Epithelial cell of prostate (primary cell): ENCODE data around the gene PARP15.
"Not testable (repeated sequence)": the region's sequence is repeated elsewhere in the genome, so short reads cannot be mapped to it uniquely, and the experiment has no call there.

Experiments used
- DNase-seq: peaks from one replicate; pipeline ENCODE4 v3.0.0-alpha.2; 2011; ENCODE audit warnings: low read depth, low spot score
- H3K27ac ChIP-seq: fragments of 450-650 bp; 2 replicates; pipeline ENCODE4 v1.5.1; 2017; ENCODE audit warnings: mild to moderate bottlenecking

PARP15 gene

DNA sequence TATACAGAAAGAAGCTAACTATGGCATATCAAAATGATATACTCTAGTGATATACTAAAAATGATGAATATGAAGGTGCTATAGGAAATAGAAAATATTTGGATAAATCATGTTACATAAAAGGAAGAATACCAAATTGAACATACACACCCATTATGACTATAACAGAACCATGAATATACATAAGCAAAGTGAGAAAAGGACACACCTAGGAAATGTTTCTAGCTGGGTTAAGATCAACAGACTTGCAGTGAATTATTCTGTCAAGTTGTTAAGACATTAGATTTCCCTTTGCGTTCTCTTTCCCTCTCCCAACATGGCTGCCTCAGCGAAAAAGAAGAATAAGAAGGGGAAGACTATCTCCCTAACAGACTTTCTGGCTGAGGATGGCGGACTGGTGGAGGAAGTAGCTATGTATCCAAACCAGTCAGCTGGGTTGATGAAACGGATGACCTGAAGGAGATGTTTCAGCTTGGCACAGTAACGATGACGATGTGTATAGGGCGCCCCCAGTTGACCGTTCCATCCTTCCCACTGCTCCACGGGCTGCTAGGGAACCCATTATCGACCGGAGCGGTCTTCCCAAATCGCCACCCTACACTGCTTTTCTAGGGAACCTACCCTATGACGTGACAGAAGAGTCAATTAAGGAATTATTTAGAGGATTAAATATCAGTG, 83.0 kb downstream of the PARP15 start:
- no peak for DNase-seq

DNA sequence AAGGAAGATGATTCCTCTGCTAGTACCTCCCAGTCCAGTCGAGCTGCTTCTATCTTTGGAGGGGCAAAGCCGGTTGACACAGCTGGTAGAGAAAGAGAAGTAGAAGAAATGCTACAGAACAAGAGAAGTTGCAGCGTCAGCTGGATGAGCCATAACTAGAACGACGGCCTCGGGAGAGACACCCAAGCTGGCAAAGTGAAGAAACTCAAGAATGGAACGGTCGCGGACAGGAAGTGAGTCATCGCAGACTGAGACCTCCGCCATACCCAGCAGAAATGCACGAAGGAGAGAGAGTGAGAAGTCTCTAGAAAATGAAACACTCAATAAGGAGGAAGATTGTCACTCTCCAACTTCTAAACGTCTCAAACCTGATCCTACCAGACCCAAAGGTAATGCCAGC, 84.2 kb downstream of the PARP15 start:
- no peak for DNase-seq
- no peak overlapping the region for H3K27ac ChIP-seq

More for the DNA sequence above, 83.0 kb downstream of the PARP15 start:
- H3K27ac ChIP-seq, result no peak overlapping the region

DNA sequence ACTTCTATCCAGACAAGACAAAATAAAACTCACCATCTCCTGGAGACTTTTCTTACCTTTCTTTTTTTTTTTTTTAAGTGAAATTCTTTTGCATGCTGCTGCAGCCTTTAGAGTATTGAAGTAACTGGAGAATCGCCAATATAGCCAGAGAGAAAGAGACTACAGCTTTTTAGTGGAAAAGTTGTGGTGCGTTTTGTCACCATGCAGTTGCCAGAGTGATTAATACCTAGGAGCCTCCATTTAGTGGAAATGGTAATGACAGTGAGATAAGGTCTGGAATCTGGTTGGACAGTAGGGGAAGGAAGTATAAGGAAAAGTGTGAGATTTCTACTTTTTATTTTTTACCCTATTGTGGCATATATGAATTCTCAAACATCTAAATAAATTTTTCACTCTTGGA, 85.1 kb downstream of the PARP15 start:
- no peak for DNase-seq
- H3K27ac ChIP-seq, result no peak overlapping the region

DNA sequence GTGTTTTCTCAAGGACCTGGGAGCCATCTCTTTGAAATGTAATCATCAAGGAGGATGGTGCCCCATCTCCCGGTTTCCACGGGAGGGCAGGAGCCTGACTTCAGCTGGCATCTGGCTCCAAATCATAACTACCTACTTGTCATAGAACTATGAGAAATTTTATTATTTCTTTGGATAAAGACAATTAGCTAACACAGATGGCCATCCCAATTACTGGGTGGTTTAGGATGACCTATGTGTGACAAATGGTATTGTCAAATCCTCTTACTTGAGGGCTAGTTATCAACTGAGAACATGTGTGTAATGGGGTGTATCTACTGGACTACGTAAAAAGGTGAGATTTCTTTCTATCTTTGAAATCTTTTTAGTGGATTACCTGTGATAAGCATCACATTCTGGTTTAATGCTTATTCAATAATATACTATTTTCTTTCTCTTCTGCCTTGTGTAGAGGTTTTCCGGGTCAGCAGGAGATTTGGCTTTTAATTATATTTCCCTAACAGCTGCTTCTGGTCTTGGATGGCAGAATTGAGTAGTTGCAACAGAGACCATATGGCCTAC, 87.9 kb downstream of the PARP15 start:
- no peak overlapping the region for H3K27ac ChIP-seq
- DNase-seq, result no peak

DNA sequence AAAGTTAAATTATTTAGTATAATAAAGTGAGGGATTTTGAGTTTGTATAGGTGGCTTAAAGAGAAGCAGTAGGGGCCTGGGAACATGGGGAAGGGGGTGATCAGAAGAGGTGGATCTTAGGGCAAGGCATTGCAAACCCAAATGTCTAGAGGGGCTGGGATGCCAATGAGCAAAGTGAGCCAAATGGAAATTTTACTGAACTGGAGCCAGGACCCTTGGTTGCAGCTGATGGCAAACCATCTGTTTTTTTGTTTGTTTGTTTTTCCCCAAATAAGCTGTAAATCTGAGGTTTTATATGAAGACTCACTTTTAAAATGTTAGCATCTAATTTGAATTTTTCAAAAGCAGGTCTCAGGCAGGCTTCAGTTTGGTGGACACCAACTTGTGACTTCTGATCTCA, 88.4 kb downstream of the PARP15 start:
- DNase-seq, result no peak
- H3K27ac ChIP-seq, result no peak overlapping the region

DNA sequence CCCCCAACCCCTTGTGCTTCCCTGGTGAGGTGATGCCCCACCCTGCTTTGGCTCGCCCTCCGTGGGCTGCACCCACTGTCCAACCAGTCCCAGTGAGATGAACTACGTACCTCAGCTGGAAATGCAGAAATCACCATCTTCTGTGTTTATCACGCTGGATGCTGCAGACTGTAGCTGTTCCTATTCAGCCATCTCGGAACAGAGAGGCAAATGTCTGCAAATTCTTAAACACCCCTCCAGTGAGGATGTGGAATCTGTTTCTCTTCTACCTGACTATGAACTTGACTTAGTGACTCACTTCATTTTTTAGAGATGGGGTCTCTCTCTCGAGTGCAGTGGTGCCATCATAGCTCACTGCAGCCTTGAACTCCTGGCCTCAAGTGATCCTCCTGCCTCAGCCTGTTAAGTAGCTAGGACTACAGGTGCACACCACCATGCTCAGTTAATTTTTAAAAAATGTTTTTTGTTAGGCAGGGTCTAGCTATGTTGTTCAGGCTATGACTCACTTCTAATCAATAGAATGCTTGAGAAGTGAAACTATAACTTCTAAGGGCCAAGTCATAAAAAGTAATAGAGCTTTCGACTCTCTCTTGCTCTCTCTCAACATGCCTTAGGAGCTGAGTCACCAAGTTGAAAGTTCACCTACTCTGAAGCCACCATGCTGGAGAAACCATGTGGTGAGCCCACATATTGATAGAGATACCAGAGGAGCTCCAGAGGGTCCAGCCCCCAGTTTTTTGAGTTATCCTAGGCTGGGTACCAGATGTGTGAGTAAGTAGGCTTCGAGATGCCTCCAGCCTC, 91.7 kb downstream of the PARP15 start:
- DNase-seq, result no peak
- no peak overlapping the region for H3K27ac ChIP-seq

DNA sequence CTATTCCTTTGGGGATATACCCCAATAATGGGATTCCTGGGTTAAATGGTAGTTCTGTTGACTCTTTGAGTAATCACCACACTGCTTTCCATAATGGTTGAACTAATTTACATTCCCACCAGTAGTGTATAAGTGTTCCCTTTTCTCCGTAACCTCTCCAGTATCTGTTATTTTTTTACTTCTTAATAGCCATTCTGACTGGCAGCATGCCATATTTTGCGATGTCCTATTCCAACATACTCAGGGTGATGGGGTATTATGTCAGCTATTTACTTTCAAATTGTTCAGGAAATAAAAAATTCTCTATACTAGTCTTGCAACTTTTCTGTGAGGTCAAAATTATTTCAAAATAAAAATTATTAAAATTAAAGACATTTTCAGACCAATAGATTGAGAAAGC, 94.1 kb downstream of the PARP15 start:
- H3K27ac ChIP-seq, result no peak overlapping the region
- DNase-seq, result no peak

DNA sequence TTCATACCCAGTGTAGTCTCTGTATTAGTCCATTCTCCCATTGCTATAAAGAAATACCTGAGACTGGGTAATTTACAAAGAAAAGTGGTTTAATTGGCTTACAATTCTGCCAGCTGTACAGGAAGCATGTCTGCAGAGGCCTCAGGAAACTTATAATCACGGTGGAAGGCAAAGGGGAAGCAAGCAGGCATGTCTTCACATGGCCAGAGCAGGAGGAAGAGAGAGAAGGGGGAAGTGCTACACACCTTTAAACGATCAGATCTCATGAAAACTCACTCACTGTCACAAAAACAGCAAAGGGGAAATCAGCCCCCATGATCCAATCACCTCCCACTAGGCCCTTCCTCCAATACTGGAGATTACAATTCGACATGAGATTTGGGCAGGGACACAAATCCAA, 96.9 kb downstream of the PARP15 start:
- no peak for DNase-seq
- no peak overlapping the region for H3K27ac ChIP-seq

DNA sequence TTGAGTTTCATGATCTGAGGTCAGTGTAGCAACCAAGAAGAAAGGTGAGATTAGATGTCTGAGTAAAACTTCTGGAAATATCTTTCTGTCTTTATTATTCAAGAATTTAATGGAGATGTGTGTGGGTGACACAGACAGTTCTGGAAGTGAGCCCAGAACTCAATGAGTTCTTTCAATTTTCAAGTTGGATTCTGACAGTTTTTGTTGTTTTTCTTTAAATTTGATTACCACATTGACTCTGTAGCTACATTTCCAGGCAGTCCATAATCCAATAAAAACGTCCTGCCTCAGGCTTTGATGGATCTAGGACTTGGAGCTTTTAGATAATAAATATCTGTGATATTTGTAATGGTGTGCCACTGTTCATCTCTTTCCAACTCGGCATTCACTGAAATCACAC, 99.3 kb downstream of the PARP15 start:
- H3K27ac ChIP-seq, result no peak overlapping the region
- DNase-seq, result no peak

DNA sequence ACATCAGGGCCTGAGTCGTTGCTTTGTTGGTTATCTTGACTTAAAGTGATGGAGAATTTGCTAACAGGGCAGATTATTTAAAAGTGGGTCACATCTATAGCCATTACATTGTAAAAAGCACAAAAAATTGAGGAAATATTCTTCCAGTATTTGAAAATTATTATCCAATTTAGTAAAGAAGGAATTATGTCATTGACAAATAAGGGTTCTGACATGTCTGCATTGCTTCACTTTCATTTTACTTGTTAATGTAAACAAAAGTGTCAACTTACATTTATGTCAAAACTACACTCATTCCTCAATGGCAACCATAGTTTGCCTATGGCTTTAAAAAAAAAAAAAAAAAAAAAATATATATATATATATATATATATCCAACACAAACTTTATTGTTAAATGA, 99.8 kb downstream of the PARP15 start:
- no peak overlapping the region for H3K27ac ChIP-seq
- DNase-seq, result no peak

DNA sequence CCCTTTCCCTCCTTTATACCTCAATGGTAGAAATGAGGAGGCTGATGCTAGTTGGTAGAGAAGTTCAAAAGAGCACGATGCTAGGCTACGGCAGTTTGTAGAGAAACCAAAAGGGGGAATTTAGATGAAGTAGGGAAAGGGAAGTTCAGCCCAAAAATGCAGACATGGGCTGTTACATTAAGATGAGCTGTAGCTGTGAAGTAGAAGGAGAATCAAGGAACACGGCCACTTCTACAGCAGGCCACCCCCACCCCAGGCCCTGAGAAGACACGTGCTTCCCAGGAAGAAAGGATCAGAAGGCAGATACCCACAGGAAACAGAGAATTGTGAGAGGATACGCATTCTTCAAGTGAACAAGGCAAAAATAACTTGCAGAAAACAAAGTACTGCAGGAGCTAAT, 101.1 kb downstream of the PARP15 start:
- no peak overlapping the region for H3K27ac ChIP-seq
- DNase-seq, result no peak

DNA sequence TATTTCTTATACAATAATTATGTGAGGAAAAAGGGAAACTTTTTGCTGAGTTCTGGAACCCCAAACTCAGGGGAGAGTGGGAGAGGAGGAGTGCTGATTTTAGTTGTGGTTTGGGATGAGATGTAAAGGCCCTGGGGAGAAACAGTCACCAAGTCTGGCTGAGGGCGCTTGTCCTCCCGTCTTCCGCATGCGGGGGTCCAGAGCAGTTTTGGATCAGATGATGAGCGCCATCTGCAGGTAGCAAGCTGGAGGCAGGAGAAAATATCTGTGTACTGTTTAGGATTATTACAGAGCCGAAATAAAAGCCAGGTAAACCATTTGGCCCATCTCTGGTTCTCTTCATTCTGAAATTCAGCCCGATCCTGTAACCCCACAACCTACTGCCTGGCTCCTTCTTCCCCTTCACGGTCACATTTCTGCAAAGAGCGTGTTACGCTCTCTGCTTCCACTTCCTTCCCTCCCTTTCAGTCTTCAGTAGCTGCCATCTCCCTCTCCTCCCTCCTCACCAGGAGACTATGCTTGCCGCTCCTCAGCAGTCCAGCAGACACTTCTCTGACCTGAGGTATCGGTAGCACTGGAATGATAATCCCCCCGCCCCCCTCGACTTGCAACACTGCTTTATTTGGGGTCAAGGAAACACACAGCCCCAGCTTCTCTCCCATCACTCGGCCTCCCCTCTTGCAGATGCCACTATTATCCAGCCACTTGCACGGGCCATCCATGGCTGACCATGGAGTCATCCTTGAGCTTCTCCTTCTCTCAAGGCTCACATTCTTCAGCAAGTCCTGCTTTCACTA, 101.8 kb downstream of the PARP15 start:
- H3K27ac ChIP-seq, result peak overlapping the region; percentile 49
- no peak for DNase-seq

DNA sequence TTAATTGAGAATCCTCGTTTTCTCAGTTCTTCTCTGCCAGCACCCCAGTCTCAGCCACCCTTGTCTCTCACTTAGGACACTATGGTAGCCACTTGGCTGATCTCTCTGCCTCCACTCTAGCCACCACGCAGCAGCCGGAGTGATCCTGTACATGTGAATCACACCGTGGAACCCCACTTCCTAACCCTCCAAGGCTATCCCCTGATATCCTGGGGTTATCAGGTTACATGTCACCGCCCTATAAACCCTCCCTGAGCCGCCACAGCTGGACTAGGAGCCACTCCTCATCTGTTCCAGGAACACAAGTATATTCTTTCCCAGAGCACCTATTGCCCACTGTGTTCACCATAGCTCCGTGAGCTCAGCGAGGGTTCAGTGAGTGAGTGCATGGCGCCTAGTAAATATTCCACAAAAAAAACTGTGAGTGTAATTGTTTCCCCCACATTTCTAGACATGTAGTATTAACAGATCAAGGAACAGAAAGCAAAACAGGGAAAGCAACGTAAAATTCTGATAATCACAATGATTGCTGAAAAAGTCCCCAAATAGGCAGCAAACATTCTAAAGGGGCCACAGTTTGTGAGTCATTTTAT, 102.5 kb downstream of the PARP15 start:
- DNase-seq, result no peak

DNA sequence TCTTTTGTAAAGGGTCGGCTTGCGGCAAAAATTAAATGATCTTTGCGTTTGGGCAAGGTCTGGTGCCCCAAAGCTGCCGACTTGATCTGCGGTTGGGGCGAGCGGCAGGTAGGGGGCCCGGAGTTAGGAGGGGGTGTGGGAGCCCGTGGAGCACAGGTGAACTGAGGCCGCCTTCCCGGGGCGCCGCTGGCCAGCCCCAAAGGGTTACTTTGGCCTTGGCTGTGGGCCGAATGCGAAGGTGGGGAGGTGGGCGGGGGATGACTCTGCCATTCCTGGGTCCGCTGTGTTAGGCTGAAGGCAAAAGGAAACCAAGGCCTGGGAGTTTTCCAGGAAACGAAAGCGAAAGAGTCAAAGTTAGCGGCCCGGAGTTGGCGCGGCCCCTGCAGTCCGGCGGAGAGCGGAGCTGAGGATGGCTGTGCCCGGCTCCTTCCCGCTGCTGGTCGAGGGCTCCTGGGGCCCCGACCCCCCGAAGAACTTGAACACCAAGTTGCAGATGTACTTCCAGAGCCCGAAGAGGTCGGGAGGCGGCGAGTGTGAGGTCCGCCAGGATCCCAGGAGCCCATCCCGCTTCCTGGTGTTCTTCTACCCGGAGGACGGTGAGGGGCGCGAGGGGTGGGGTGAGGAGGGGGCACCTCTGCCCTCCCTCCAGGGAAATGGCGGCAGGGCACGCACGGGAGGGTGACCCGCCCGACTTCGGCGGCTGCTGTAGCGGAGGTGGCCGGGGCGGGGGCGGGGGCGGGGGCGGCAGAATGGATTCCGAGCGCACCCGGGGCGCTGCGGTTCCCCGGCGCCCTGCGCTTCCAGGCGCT, 103.2 kb downstream of the PARP15 start, which contains the start of gene PARP14:
Gene PARP14 (plus strand): TSS at position 365 of the 809 bp plus-strand sequence. CDS start 45 bp downstream, at position 410.
- peak within 1 kb of the TSS; percentile 49 for H3K27ac ChIP-seq
- no peak for DNase-seq

More for the DNA sequence above, 102.5 kb downstream of the PARP15 start:
- peak overlapping the region; percentile 49 for H3K27ac ChIP-seq

DNA sequence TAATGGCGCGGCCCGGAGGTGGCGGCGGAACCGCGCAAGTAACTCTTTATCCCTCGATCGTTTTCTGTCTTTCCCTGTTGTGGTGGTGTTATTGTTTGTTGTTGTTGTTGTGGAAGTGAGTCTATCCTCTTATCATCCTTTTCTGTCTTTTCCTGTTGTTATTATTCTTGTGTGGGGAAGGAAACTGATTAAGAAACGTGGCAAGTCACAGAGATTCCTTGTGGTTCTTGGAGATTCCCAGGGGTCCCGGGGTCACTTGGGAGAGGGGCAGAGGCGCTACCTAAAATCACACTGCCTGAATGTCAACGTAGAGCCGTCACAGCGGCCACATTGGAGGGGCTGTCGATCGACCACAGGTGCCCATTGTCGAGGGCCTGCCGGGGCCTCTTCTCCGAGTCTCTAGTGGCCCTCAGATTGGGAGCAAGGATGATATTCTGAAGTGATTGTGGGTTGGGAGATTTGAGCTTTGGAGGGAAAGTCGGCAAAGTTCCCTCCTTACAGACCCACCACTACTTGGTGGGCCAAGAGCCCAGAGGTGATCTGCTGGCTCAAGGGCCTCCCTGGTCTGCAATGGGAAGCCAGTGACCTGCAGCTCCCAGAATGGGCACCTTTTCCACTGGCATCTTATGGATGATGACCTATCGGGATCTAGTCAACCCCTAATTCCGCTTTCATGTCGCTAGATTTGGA, 104.0 kb downstream of the PARP15 start:
- DNase-seq, result no peak
- peak overlapping the region; percentile 49 for H3K27ac ChIP-seq

DNA sequence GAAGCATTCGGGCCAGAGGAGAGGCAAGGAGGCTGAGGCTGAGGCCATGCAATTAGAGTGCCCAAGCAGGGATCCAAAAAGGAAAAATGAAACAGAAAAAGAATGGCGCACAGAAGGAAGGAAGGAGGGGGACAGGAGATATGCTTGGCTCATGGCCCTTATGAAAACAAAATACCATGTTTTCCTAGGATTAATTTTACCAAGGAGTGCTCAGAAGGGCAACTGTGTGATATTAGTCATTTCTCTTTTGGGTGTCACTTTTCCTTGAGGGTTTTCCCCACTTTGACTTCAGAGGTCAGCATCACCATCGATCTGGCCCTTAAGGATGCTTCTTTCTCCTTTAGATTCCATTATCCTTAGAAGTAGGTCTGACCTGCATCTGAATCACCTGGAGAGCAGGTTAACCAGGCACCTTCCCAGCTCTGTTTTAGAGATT, 104.5 kb downstream of the PARP15 start:
- no peak for DNase-seq
- no peak overlapping the region for H3K27ac ChIP-seq

DNA sequence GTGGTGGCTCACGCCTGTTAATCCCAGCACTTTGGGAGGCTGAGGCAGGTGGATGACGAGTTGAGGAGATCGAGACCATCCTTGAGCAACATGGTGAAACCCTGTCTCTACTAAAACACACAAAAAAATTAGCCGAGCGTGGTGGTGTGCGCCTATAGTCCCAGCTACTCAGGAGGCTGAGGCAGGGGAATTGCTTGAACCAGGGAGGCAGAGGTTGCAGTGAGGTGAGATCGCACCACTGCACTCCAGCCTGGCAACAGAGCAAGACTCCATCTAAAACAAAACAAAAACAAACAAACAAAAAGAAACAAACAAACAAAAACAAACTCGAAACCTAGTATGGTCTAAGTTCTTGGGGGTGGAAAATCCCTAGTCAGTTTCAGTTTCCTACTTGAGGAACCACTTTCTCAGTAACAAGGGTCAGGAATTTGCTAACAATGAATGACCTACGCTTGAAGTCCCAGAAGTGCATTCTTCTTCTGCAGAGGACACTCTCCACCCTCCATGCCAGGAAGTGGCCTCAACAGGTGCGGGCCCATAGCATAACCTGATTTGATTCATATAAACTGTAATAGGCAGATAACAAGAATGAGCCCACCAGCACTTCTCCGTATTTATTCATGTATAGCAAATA, 105.4 kb downstream of the PARP15 start:
- not testable (repeated sequence) for DNase-seq, H3K27ac ChIP-seq

DNA sequence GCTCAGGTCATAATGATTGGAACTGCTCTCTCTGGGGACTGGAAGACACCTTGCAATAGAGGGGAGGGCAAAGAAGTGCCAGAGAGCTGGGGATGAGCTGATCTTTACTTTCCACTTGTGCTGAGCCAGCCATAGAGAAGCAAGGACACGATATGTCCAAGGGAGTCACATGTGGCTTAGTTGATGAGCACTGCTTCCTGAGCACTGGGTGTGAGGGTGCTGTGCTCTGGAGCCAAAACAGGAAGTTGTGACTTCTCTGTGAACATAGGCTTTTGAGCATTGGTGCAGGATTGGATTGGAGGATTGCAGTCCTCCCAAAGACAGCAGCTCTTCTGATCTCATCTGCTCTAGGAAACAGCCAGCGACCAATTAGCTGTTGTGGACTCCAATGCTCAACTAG, 109.8 kb downstream of the PARP15 start:
- H3K27ac ChIP-seq, result no peak overlapping the region
- no peak for DNase-seq
